ENCODE measurements around the gene BTNL8.

GRCh38 chr5:180920710-180921109, 21.8 kb downstream of the BTNL8 start:
- TF ChIP-seq, protein P1, sequence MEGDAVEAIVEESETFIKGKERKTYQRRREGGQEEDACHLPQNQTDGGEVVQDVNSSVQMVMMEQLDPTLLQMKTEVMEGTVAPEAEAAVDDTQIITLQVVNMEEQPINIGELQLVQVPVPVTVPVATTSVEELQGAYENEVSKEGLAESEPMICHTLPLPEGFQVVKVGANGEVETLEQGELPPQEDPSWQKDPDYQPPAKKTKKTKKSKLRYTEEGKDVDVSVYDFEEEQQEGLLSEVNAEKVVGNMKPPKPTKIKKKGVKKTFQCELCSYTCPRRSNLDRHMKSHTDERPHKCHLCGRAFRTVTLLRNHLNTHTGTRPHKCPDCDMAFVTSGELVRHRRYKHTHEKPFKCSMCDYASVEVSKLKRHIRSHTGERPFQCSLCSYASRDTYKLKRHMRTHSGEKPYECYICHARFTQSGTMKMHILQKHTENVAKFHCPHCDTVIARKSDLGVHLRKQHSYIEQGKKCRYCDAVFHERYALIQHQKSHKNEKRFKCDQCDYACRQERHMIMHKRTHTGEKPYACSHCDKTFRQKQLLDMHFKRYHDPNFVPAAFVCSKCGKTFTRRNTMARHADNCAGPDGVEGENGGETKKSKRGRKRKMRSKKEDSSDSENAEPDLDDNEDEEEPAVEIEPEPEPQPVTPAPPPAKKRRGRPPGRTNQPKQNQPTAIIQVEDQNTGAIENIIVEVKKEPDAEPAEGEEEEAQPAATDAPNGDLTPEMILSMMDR (IDR thresholded peaks at IDR 0.05; ENCODE audit: low read length) = no peak
- no peak for TF ChIP-seq EZH2 (IDR thresholded peaks at IDR 0.05; ENCODE audit: borderline replicate concordance, low read length)

Measured in OCI-LY1 (cell line).